SK-N-SH (cell line): Measurements from ENCODE around the gene MIGA1. TPM values are rescaled to one million over a fixed set of nuclear protein-coding genes. Genes with fewer than 3 reads are reported as not detected.

Experiments
- CTCF ChIA-PET: fragments of 300-600, 350-600 bp; formaldehyde crosslinking; extraction: SDS; loops from one replicate; lab custom pipeline; 2021; lab: Yijun Ruan, JAX
- POLR2A ChIA-PET: fragments of 350-600 bp; sonication (Branson Sonifier 250); formaldehyde crosslinking; extraction: SDS; loops from one replicate; lab custom pipeline; 2020; ENCODE audit warnings: antibody characterized with exemption, inconsistent platforms; lab: Yijun Ruan, JAX
- DNase-seq: peaks from one replicate; pipeline ENCODE4 v3.0.0; 2012
- H2AFZ ChIP-seq: fragments of 200-600 bp; sonication (generic); 2 replicates; pipeline ENCODE4 v1.8.1; 2016; ENCODE audit warnings: antibody characterized with exemption, mild to moderate bottlenecking, low read depth
- H3F3A ChIP-seq: fragments of 200-600 bp; sonication (generic); replicated peaks from 2 replicates; pipeline ENCODE3; 2016; ENCODE audit warnings: antibody characterized with exemption, mild to moderate bottlenecking; ENCODE audit not compliant: insufficient read depth
- H3K27ac ChIP-seq, 2 experiments: fragments of 200-500 bp in 1 of 2; fragments of 200-600 bp in 1 of 2; sonication (Bioruptor generic) in 1 of 2; sonication (generic), shearing (Covaris generic) in 1 of 2; 2 replicates each; pipeline versions ENCODE4 v1.5.1 to v1.6.1; 2014 to 2016; ENCODE audit warnings: low read depth in 2 of 2, inconsistent platforms in 1 of 2, low read length in 1 of 2, mild to moderate bottlenecking in 1 of 2, mixed read lengths in 1 of 2
- H3K27me3 ChIP-seq: fragments of 200-600 bp; sonication (generic), shearing (Covaris generic); 2 replicates; pipeline ENCODE4 v1.6.1; 2016; ENCODE audit warnings: mixed run types; ENCODE audit not compliant: insufficient read depth
- H3K36me3 ChIP-seq, 2 experiments: fragments of 200-500 bp in 1 of 2; fragments of 200-600 bp in 1 of 2; sonication (Bioruptor generic) in 1 of 2; sonication (generic) in 1 of 2; replicated peaks in 1 of 2; 2 replicates each; pipeline versions ENCODE3 to v1.5.1; 2014 to 2016; ENCODE audit warnings: low read length in 1 of 2, mild to moderate bottlenecking in 1 of 2; ENCODE audit not compliant: insufficient read depth in 2 of 2, control insufficient read depth in 1 of 2
- H3K4me1 ChIP-seq, 2 experiments: fragments of 200-500 bp in 1 of 2; fragments of 200-600 bp in 1 of 2; sonication (Bioruptor generic) in 1 of 2; sonication (generic), shearing (Covaris generic) in 1 of 2; 2 replicates each; pipeline versions ENCODE4 v1.5.1 to v1.6.1; 2014 to 2016; ENCODE audit warnings: low read depth in 1 of 2, low read length in 1 of 2, mixed run types in 1 of 2; ENCODE audit not compliant: insufficient read depth in 2 of 2, control insufficient read depth in 1 of 2
- H3K4me2 ChIP-seq: fragments of 200-600 bp; sonication (generic), shearing (Covaris generic); 2 replicates; pipeline ENCODE4 v1.6.1; 2017; ENCODE audit warnings: mixed run types
- H3K4me3 ChIP-seq, 2 experiments: fragments of 200-500 bp in 1 of 2; fragments of 200-600 bp in 1 of 2; sonication (Bioruptor generic) in 1 of 2; sonication (generic), shearing (Covaris generic) in 1 of 2; 2 replicates each; pipeline versions ENCODE4 v1.5.1 to v1.8.1; 2014 to 2016; ENCODE audit warnings: low read depth in 2 of 2, inconsistent platforms in 1 of 2, low read length in 1 of 2, mild to moderate bottlenecking in 1 of 2, mixed read lengths in 1 of 2, moderate library complexity in 1 of 2
- H3K79me2 ChIP-seq: fragments of 200-600 bp; sonication (generic); 2 replicates; pipeline ENCODE4 v1.8.1; 2017; ENCODE audit warnings: mild to moderate bottlenecking; ENCODE audit not compliant: insufficient read depth
- H3K9ac ChIP-seq: fragments of 200-600 bp; sonication (generic); 2 replicates; pipeline ENCODE4 v1.6.1; 2017; ENCODE audit warnings: mixed run types
- H3K9me2 ChIP-seq: fragments of 200-600 bp; sonication (generic); 2 replicates; pipeline ENCODE4 v1.6.1; 2017; ENCODE audit warnings: mixed run types
- H3K9me3 ChIP-seq: fragments of 200-600 bp; sonication (generic); 2 replicates; pipeline ENCODE4 v1.6.1; 2017; ENCODE audit warnings: mixed run types, mild to moderate bottlenecking, moderate library complexity
- H4K20me1 ChIP-seq: fragments of 200-600 bp; sonication (generic); 2 replicates; pipeline ENCODE4 v1.6.1; 2017; ENCODE audit warnings: mild to moderate bottlenecking, mixed run types; ENCODE audit not compliant: insufficient read depth
- CHD2 ChIP-seq: fragments of 150-350 bp; IDR thresholded peaks from 2 replicates; pipeline ENCODE4 v1.6.1; 2018; ENCODE audit warnings: low read length; ENCODE audit not compliant: partially characterized antibody
- FOSL2 ChIP-seq: IDR thresholded peaks from 2 replicates; pipeline ENCODE4 v1.4.0; 2012; ENCODE audit warnings: low read depth, mild to moderate bottlenecking, moderate library complexity, borderline replicate concordance
- FOXJ3 ChIP-seq: sonication (generic); formaldehyde crosslinking; IDR thresholded peaks from 2 replicates; pipeline ENCODE4 v1.5.1; 2020; ENCODE audit warnings: mild to moderate bottlenecking, missing genetic modification reagents
- GATA2 ChIP-seq: sonication (generic); formaldehyde crosslinking; IDR thresholded peaks from 2 replicates; pipeline ENCODE4 v1.5.0; 2020; ENCODE audit warnings: mild to moderate bottlenecking, missing genetic modification reagents
- JUND ChIP-seq: IDR thresholded peaks from 2 replicates; pipeline ENCODE4 v1.4.0; 2012
- MEF2A ChIP-seq: IDR thresholded peaks from 2 replicates; pipeline ENCODE4 v1.4.0; 2012; ENCODE audit warnings: low read depth, borderline replicate concordance
- RAD21 ChIP-seq: IDR thresholded peaks from 2 replicates; pipeline ENCODE4 v1.6.1; 2012; ENCODE audit warnings: mild to moderate bottlenecking, low read length
- RCOR1 ChIP-seq: fragments of 150-350 bp; IDR thresholded peaks from 2 replicates; pipeline ENCODE4 v1.6.1; 2017; ENCODE audit warnings: antibody characterized with exemption, low read length
- SIN3A ChIP-seq: IDR thresholded peaks from 2 replicates; pipeline ENCODE4 v1.6.1; 2012; ENCODE audit warnings: low read depth, mild to moderate bottlenecking, low read length, moderate library complexity, borderline replicate concordance
- SMC3 ChIP-seq: IDR thresholded peaks from 2 replicates; pipeline ENCODE4 v1.6.1; 2012; ENCODE audit warnings: low read depth, low read length, improper control_type of control experiment
- TAF1 ChIP-seq: IDR thresholded peaks from 2 replicates; pipeline ENCODE4 v1.6.1; 2012; ENCODE audit warnings: low read depth, mild to moderate bottlenecking, low read length, moderate library complexity, borderline replicate concordance
- TCF12 ChIP-seq: IDR thresholded peaks from 2 replicates; pipeline ENCODE4 v1.4.0; 2012
- WGBS: methylation state at CpG from one replicate; pipeline ENCODE4 v1.1.6; 2017; ENCODE audit warnings: low lambda C conversion rate; 5-methylcytosine and 5-hydroxymethylcytosine counted together
- polyA plus RNA-seq, 3 experiments: library from polyadenylated mRNA; depleted of rRNA; stranded (reverse); fragments of >200 nt; gene quantifications; 2 replicates each; pipeline ENCODE4 v1.2.3, GENCODE V29; 2012
- TF ChIP-seq, protein P1 (sequence below): fragments of 150-350 bp; IDR thresholded peaks from 2 replicates; pipeline ENCODE4 v1.6.1; 2017; ENCODE audit warnings: antibody characterized with exemption, low read length, low read depth, borderline replicate concordance
- TF ChIP-seq, protein P2 (sequence below): IDR thresholded peaks from 2 replicates; pipeline ENCODE4; 2012
- TF ChIP-seq, protein P3 (sequence below): IDR thresholded peaks from 2 replicates; pipeline ENCODE4 v1.6.1; 2012; ENCODE audit warnings: mild to moderate bottlenecking, low read depth, low read length, moderate library complexity

MIGA1 gene
- polyA plus RNA-seq, 1 of the 3 experiments (the other 2 are of a cell fraction), result 2.5 TPM

DNA sequence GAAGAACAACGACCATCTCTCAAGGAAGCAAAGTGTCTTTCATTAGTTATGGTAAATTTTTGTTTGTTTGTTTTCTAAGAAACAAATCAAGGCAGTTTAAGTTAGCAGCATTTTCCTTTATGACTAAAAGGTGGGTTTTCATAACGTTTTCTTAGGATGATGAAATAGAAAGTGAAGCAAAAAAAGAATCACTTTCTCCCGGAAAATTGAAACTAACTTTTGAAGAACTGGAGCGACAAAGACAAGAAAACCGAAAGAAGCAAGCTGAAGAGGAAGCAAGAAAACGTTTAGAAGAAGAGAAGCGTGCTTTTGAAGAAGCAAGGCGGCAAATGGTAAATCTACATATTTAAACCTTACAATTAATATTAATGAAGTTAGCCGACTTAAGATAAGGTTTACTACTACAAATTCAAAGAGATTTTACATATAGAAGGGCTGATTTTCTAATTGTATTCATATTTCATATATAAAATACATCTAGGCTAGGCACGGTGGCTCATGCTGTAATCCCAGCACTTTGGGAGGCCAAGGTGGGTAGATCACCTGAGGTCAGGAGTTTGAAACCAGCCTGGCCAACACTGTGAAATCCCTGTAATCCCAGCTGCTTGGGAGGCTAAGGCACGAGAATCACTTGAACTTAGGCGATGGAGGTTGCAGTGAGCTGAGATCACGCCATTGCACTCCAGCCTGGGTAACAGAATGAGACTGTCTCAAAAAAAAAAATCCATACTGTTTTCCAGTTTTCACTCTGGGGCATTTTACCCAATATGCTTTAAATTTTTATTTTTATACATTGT lies 147.3 kb downstream of the MIGA1 start:
- no peaks in the 10 kb centered on the region for H3K79me2 ChIP-seq
- no peak overlapping the region for H2AFZ ChIP-seq
- no peak overlapping the region for H3K4me2 ChIP-seq
- H3K4me1 ChIP-seq, result no peaks in the 10 kb centered on the region; a peak in 2 of 4 replicates
- no peak overlapping the region for H3K27ac ChIP-seq
- 83% methylated on average over 13 of the region's 13 CpGs for WGBS
- H3K9ac ChIP-seq, result no peak overlapping the region
- H3K27me3 ChIP-seq, result no peaks in the 10 kb centered on the region
- ChIA-PET CTCF (no interaction called here), POLR2A (no interaction called here)
- no peaks in the 10 kb centered on the region for H3K9me3 ChIP-seq
- no peak overlapping the region for H3K4me3 ChIP-seq
- TF ChIP-seq, protein P1, sequence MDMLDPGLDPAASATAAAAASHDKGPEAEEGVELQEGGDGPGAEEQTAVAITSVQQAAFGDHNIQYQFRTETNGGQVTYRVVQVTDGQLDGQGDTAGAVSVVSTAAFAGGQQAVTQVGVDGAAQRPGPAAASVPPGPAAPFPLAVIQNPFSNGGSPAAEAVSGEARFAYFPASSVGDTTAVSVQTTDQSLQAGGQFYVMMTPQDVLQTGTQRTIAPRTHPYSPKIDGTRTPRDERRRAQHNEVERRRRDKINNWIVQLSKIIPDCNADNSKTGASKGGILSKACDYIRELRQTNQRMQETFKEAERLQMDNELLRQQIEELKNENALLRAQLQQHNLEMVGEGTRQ, result no peak
- TF ChIP-seq SMC3 (no peak), TCF12 (no peak), RAD21 (no peak), JUND (no peak), GATA2 (CRISPR knock-in tag) (no peak), FOXJ3 (CRISPR knock-in tag) (no peak), TAF1 (no peak)
- H3K36me3 ChIP-seq, result peaks cover 6 to 63% of the 10 kb centered on the region in 2 experiments
- no peak for DNase-seq
- H3F3A ChIP-seq, result peaks cover 18% of the 10 kb centered on the region
- no peaks in the 10 kb centered on the region for H3K9me2 ChIP-seq
- no peaks in the 10 kb centered on the region for H4K20me1 ChIP-seq

DNA sequence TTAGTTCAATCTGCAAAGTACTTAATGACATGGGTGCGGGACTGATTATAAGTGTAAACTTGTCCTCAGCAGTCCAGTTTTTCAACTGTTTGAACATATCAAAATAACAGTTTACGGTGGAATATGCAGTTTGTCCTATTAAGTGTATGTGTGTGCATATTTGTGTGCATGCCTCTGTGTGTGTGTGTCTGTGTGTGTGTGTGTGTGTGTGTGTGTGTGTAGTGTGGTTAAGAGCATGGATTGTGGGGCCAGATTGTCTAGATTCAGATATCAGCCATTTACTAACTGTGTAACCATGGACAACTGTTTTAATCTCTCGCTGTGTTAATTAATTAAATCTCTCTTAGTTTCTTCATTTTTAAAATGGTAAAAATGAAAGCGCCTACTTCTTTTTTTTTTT lies 148.0 kb downstream of the MIGA1 start:
- DNase-seq, result no peak
- Histone ChIP-seq H3K4me3 (no peak overlapping the region), H3K4me1 (no peaks in the 10 kb centered on the region; a peak in 2 of 4 replicates), H3K4me2 (no peak overlapping the region), H3F3A (peaks cover 18% of the 10 kb centered on the region), H2AFZ (no peak overlapping the region), H3K9me3 (no peaks in the 10 kb centered on the region), H3K27me3 (no peaks in the 10 kb centered on the region), H4K20me1 (no peaks in the 10 kb centered on the region), H3K79me2 (no peaks in the 10 kb centered on the region), H3K36me3 (peaks cover 6 to 68% of the 10 kb centered on the region in 2 experiments), H3K9me2 (no peaks in the 10 kb centered on the region), H3K9ac (no peak overlapping the region), H3K27ac (no peak overlapping the region)
- CTCF ChIA-PET, result no interaction called here
- TF ChIP-seq, protein P1, result no peak
- TF ChIP-seq, protein P2, sequence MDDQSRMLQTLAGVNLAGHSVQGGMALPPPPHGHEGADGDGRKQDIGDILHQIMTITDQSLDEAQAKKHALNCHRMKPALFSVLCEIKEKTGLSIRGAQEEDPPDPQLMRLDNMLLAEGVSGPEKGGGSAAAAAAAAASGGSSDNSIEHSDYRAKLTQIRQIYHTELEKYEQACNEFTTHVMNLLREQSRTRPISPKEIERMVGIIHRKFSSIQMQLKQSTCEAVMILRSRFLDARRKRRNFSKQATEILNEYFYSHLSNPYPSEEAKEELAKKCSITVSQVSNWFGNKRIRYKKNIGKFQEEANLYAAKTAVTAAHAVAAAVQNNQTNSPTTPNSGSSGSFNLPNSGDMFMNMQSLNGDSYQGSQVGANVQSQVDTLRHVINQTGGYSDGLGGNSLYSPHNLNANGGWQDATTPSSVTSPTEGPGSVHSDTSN, result no peak
- TF ChIP-seq TCF12 (no peak), FOSL2 (no peak), SMC3 (no peak), SIN3A (no peak), CHD2 (no peak), GATA2 (CRISPR knock-in tag) (no peak), RCOR1 (no peak), RAD21 (no peak), MEF2A (no peak)
- TF ChIP-seq, protein P3, sequence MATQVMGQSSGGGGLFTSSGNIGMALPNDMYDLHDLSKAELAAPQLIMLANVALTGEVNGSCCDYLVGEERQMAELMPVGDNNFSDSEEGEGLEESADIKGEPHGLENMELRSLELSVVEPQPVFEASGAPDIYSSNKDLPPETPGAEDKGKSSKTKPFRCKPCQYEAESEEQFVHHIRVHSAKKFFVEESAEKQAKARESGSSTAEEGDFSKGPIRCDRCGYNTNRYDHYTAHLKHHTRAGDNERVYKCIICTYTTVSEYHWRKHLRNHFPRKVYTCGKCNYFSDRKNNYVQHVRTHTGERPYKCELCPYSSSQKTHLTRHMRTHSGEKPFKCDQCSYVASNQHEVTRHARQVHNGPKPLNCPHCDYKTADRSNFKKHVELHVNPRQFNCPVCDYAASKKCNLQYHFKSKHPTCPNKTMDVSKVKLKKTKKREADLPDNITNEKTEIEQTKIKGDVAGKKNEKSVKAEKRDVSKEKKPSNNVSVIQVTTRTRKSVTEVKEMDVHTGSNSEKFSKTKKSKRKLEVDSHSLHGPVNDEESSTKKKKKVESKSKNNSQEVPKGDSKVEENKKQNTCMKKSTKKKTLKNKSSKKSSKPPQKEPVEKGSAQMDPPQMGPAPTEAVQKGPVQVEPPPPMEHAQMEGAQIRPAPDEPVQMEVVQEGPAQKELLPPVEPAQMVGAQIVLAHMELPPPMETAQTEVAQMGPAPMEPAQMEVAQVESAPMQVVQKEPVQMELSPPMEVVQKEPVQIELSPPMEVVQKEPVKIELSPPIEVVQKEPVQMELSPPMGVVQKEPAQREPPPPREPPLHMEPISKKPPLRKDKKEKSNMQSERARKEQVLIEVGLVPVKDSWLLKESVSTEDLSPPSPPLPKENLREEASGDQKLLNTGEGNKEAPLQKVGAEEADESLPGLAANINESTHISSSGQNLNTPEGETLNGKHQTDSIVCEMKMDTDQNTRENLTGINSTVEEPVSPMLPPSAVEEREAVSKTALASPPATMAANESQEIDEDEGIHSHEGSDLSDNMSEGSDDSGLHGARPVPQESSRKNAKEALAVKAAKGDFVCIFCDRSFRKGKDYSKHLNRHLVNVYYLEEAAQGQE, result no peak
- POLR2A ChIA-PET, result no interaction called here
- 96% methylated on average over 4 of the region's 4 CpGs for WGBS
